Fibroblast of the aortic adventitia (primary cell): Measurements from ENCODE around the gene NRP1. TPM values are rescaled to one million over a fixed set of nuclear protein-coding genes. Genes with fewer than 3 reads are reported as not detected.

ENCODE experiments used
- DNase-seq: peaks from one replicate; pipeline ENCODE4 v3.0.0-alpha.2; 2010; ENCODE audit warnings: low read depth
- H3K4me3 ChIP-seq: 2 replicates; pipeline ENCODE4 v1.5.1; 2011; ENCODE audit warnings: low read depth, mild to moderate bottlenecking, control low read depth, low read length, moderate library complexity
- CTCF ChIP-seq: IDR thresholded peaks from 2 replicates; pipeline ENCODE4 v1.5.1; 2011; ENCODE audit warnings: mild to moderate bottlenecking, low read length, control low read depth, inconsistent platforms; ENCODE audit not compliant: insufficient read depth
- total RNA-seq: library from RNA; depleted of rRNA; stranded (reverse); fragments of >200 nt; gene quantifications from 2 replicates; pipeline ENCODE4 v1.2.3, GENCODE V29; 2012; ENCODE audit warnings: low replicate concordance

Gene NRP1
- total RNA-seq, 1 donor, result 455 TPM

- no peak for DNase-seq
- TF ChIP-seq CTCF, result no peak
- H3K4me3 ChIP-seq, result no peak overlapping the region
Measured at GRCh38 chr10:33164060-33164709, 170.3 kb downstream of the NRP1 start.

- H3K4me3 ChIP-seq, result no peak overlapping the region
- no peak for TF ChIP-seq CTCF
- no peak for DNase-seq
Measured at GRCh38 chr10:33162248-33162575, 172.3 kb downstream of the NRP1 start.

- TF ChIP-seq CTCF, result no peak
- H3K4me3 ChIP-seq, result no peak overlapping the region
- DNase-seq, result no peak
Measured at GRCh38 chr10:33161550-33162247, 172.8 kb downstream of the NRP1 start.

- DNase-seq, result no peak
Measured at GRCh38 chr10:33160151-33160550, 174.3 kb downstream of the NRP1 start.

GRCh38 chr10:33157103-33157502, 177.4 kb downstream of the NRP1 start:
- TF ChIP-seq CTCF, result no peak
- DNase-seq, result peak; percentile 80

More at GRCh38 chr10:33160151-33160550, 174.3 kb downstream of the NRP1 start:
- H3K4me3 ChIP-seq, result no peak overlapping the region
- TF ChIP-seq CTCF, result no peak

GRCh38 chr10:33155720-33156638, 178.5 kb downstream of the NRP1 start:
- DNase-seq, result peak; percentile 85
- H3K4me3 ChIP-seq, result no peak overlapping the region
- TF ChIP-seq CTCF, result peak; percentile 80

More at GRCh38 chr10:33157103-33157502, 177.4 kb downstream of the NRP1 start:
- H3K4me3 ChIP-seq, result no peak overlapping the region
